GM23338 (cell line): ENCODE measurements around the gene TEX26. TPM values are rescaled to one million over a fixed set of nuclear protein-coding genes. Genes with fewer than 3 reads are reported as not detected.

ENCODE experiments used
- ATAC-seq: fragments of 200-7000 bp; cut with Tn5 transposase; 3 replicates; pipeline ENCODE4 v1.9.1; 2020
- DNase-seq: peaks from one replicate; pipeline ENCODE4 v3.0.0-alpha.2; 2015; ENCODE audit warnings: low spot score
- H2AFZ ChIP-seq: fragments of 200-600 bp; sonication (generic); 2 replicates; pipeline ENCODE4 v1.8.0; 2016; ENCODE audit warnings: antibody characterized with exemption, mild to moderate bottlenecking, moderate library complexity
- H3F3A ChIP-seq: fragments of 200-600 bp; sonication (generic); replicated peaks from 2 replicates; pipeline ENCODE4 v1.8.0; 2017; ENCODE audit warnings: antibody characterized with exemption, mixed run types, low read depth
- H3K27ac ChIP-seq: fragments of 200-600 bp; sonication (generic); 2 replicates; pipeline ENCODE4 v1.6.1; 2016; ENCODE audit warnings: low read depth
- H3K27me3 ChIP-seq: fragments of 200-600 bp; sonication (generic); 2 replicates; pipeline ENCODE4 v1.8.0; 2016; ENCODE audit warnings: mild to moderate bottlenecking, mixed run types, moderate library complexity; ENCODE audit not compliant: insufficient read depth
- H3K36me3 ChIP-seq: fragments of 200-600 bp; sonication (generic); 2 replicates; pipeline ENCODE4 v1.8.0; 2016; ENCODE audit warnings: mild to moderate bottlenecking; ENCODE audit not compliant: insufficient read depth
- H3K4me1 ChIP-seq: fragments of 200-600 bp; sonication (generic); 2 replicates; pipeline ENCODE4 v1.8.0; 2016; ENCODE audit warnings: mild to moderate bottlenecking, moderate library complexity; ENCODE audit not compliant: insufficient read depth
- H3K4me2 ChIP-seq: fragments of 200-600 bp; sonication (generic); 2 replicates; pipeline ENCODE4 v1.7.1; 2017; ENCODE audit warnings: mixed run types
- H3K4me3 ChIP-seq: fragments of 200-600 bp; sonication (generic); 2 replicates; pipeline ENCODE4 v1.6.1; 2016; ENCODE audit warnings: mixed run types
- H3K79me2 ChIP-seq: fragments of 200-600 bp; sonication (generic); replicated peaks from 2 replicates; pipeline ENCODE4 v1.8.0; 2017; ENCODE audit warnings: mild to moderate bottlenecking; ENCODE audit not compliant: insufficient read depth
- H3K9me2 ChIP-seq: fragments of 200-600 bp; sonication (generic); 2 replicates; pipeline ENCODE4 v1.8.0; 2017; ENCODE audit not compliant: insufficient read depth
- H4K20me1 ChIP-seq: fragments of 200-600 bp; sonication (generic); replicated peaks from 2 replicates; pipeline ENCODE4 v1.8.0; 2017; ENCODE audit warnings: mild to moderate bottlenecking; ENCODE audit not compliant: insufficient read depth
- H3K27ac Mint-ChIP-seq: 2 replicates; pipeline ENCODE4 v1.8.0; 2020; ENCODE audit warnings: inconsistent platforms, mild to moderate bottlenecking, moderate library complexity, mixed read lengths
- H3K27me3 Mint-ChIP-seq: 3 replicates; pipeline ENCODE4 v1.8.0; 2022; ENCODE audit warnings: low read depth, mild to moderate bottlenecking, moderate library complexity, mixed read lengths, inconsistent platforms; ENCODE audit not compliant: insufficient read depth, poor library complexity
- H3K36me3 Mint-ChIP-seq: 3 replicates; pipeline ENCODE4 v1.8.0; 2021; ENCODE audit warnings: low read depth, mild to moderate bottlenecking, inconsistent platforms, moderate library complexity, mixed read lengths
- H3K4me1 Mint-ChIP-seq: 3 replicates; pipeline ENCODE4 v1.8.0; 2020; ENCODE audit warnings: mild to moderate bottlenecking, inconsistent platforms, mixed read lengths
- H3K4me3 Mint-ChIP-seq: 3 replicates; pipeline ENCODE4 v1.8.0; 2021; ENCODE audit warnings: moderate library complexity, mild to moderate bottlenecking, inconsistent platforms, mixed read lengths
- H3K9me3 Mint-ChIP-seq: 3 replicates; pipeline ENCODE4 v1.8.0; 2020; ENCODE audit warnings: moderate library complexity, mild to moderate bottlenecking, inconsistent platforms, mixed read lengths
- EZH2 ChIP-seq: fragments of 200-600 bp; sonication (generic); IDR thresholded peaks from one replicate; pipeline ENCODE4 v1.8.0; 2017; ENCODE audit warnings: antibody characterized with exemption, mild to moderate bottlenecking, low read depth; ENCODE audit not compliant: unreplicated experiment
- EZH2phosphoT487 ChIP-seq: fragments of 200-600 bp; sonication (generic); IDR thresholded peaks from one replicate; pipeline ENCODE4 v1.8.1; 2018; ENCODE audit warnings: antibody characterized with exemption; ENCODE audit not compliant: unreplicated experiment
- NANOG ChIP-seq: IDR thresholded peaks from 2 replicates; pipeline ENCODE4 v1.6.1; 2016; ENCODE audit warnings: antibody characterized with exemption, borderline replicate concordance
- POLR2AphosphoS5 ChIP-seq: IDR thresholded peaks from 2 replicates; pipeline ENCODE4 v1.6.1; 2016; ENCODE audit warnings: antibody characterized with exemption, low read depth
- ZNF114 ChIP-seq: fragments of 250-450 bp; sonication (Bioruptor Pico); IDR thresholded peaks from 2 replicates; pipeline ENCODE4 v1.5.0; 2020; ENCODE audit warnings: mild to moderate bottlenecking, moderate library complexity
- ZNF331 ChIP-seq: fragments of 250-450 bp; sonication (Bioruptor Pico); IDR thresholded peaks from 2 replicates; pipeline ENCODE4 v1.5.0; 2020; ENCODE audit warnings: low read depth, mild to moderate bottlenecking, moderate library complexity
- polyA plus RNA-seq: library from polyadenylated mRNA; unstranded; fragments of >200 nt; fragmentation: Nextera tagmentation; extraction: Ambion mirVana; gene quantifications from 2 replicates; pipeline ENCODE4 v1.2.1, GENCODE V29; 2016
- total RNA-seq: library from RNA; depleted of rRNA; stranded (reverse); fragments of >200 nt; shearing (Covaris generic); gene quantifications from 2 replicates; pipeline ENCODE4 v1.2.3, GENCODE V29; 2014
- TF ChIP-seq, protein P1 (sequence below): IDR thresholded peaks from one replicate; pipeline ENCODE4 v1.6.1; 2018; ENCODE audit warnings: antibody characterized with exemption; ENCODE audit not compliant: unreplicated experiment
- TF ChIP-seq, protein P2 (sequence below): IDR thresholded peaks from 2 replicates; pipeline ENCODE4 v1.6.1; 2016; ENCODE audit warnings: antibody characterized with exemption
- TF ChIP-seq, protein P3 (sequence below): fragments of 250-450 bp; sonication (Bioruptor Pico); IDR thresholded peaks from 2 replicates; pipeline ENCODE4 v1.5.0; 2020; ENCODE audit warnings: mild to moderate bottlenecking, moderate library complexity

Gene TEX26
- total and polyA plus RNA-seq, 2 experiments from 2014 or later = not detected

DNA sequence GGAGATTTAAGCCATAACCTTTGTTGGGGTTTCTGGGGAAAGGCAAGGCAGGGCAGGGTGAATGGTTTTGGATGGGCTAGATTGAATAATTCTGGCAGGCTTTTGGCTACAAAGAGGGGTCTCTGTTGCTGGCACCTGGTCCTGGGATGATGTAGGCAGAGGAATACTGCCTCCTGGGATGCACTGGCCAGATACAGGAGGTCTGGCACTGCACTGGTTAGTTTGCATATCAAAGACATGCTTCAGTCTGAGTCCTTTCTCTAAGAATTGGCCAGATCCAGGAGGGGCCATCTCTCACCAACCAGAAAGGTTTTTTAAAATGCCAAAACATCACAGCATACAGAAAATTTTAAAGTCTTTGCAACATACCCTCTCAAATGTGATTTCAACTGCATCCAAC lies 34.4 kb upstream of the TEX26 start:
- H3K9me2 ChIP-seq = 0 out of 2 replicates have a peak, but pooled peaks cover 5% of the 10 kb centered on the region
- no peaks in the 10 kb centered on the region for H3K79me2 ChIP-seq
- H3K4me1 ChIP-seq = no peaks in the 10 kb centered on the region
- TF ChIP-seq, protein P1, sequence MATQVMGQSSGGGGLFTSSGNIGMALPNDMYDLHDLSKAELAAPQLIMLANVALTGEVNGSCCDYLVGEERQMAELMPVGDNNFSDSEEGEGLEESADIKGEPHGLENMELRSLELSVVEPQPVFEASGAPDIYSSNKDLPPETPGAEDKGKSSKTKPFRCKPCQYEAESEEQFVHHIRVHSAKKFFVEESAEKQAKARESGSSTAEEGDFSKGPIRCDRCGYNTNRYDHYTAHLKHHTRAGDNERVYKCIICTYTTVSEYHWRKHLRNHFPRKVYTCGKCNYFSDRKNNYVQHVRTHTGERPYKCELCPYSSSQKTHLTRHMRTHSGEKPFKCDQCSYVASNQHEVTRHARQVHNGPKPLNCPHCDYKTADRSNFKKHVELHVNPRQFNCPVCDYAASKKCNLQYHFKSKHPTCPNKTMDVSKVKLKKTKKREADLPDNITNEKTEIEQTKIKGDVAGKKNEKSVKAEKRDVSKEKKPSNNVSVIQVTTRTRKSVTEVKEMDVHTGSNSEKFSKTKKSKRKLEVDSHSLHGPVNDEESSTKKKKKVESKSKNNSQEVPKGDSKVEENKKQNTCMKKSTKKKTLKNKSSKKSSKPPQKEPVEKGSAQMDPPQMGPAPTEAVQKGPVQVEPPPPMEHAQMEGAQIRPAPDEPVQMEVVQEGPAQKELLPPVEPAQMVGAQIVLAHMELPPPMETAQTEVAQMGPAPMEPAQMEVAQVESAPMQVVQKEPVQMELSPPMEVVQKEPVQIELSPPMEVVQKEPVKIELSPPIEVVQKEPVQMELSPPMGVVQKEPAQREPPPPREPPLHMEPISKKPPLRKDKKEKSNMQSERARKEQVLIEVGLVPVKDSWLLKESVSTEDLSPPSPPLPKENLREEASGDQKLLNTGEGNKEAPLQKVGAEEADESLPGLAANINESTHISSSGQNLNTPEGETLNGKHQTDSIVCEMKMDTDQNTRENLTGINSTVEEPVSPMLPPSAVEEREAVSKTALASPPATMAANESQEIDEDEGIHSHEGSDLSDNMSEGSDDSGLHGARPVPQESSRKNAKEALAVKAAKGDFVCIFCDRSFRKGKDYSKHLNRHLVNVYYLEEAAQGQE = no peak
- TF ChIP-seq, protein P2, sequence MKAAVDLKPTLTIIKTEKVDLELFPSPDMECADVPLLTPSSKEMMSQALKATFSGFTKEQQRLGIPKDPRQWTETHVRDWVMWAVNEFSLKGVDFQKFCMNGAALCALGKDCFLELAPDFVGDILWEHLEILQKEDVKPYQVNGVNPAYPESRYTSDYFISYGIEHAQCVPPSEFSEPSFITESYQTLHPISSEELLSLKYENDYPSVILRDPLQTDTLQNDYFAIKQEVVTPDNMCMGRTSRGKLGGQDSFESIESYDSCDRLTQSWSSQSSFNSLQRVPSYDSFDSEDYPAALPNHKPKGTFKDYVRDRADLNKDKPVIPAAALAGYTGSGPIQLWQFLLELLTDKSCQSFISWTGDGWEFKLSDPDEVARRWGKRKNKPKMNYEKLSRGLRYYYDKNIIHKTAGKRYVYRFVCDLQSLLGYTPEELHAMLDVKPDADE = no peak
- no peak overlapping the region for H2AFZ ChIP-seq
- no peaks in the 10 kb centered on the region for H3F3A ChIP-seq
- Mint-ChIP-seq H3K4me1 (peaks cover 13% of the 10 kb centered on the region), H3K27me3 (peaks cover 8% of the 10 kb centered on the region), H3K4me3 (no peak overlapping the region), H3K27ac (no peak overlapping the region), H3K36me3 (no peaks in the 10 kb centered on the region; the same call in 1 of the 3 replicates), H3K9me3 (peaks cover 3% of the 10 kb centered on the region; the same call in 1 of the 3 replicates)
- H3K27me3 ChIP-seq = no peaks in the 10 kb centered on the region
- no peaks in the 10 kb centered on the region for H3K36me3 ChIP-seq
- ATAC-seq (peak; percentile 76), DNase-seq (peak; percentile 29)
- no peak overlapping the region for H3K27ac ChIP-seq
- no peak overlapping the region for H3K4me2 ChIP-seq
- H4K20me1 ChIP-seq = no peaks in the 10 kb centered on the region
- H3K4me3 ChIP-seq = no peak overlapping the region

- H3K36me3 ChIP-seq = no peaks in the 10 kb centered on the region
- no peaks in the 10 kb centered on the region for H3K9me3 Mint-ChIP-seq
- H3K4me3 ChIP-seq = no peak overlapping the region
- no peaks in the 10 kb centered on the region; the same call in 2 of the 3 replicates for H3K36me3 Mint-ChIP-seq
- no peak overlapping the region for H3K4me3 Mint-ChIP-seq
- ATAC-seq = no peak
- no peak overlapping the region for H3K27ac Mint-ChIP-seq
- H3K27me3 ChIP-seq = peaks cover 4% of the 10 kb centered on the region; the same call in 1 of the 2 replicates
- DNase-seq = no peak
- peaks cover 9% of the 10 kb centered on the region for H3K27me3 Mint-ChIP-seq
- peaks cover 13% of the 10 kb centered on the region for H3K4me1 Mint-ChIP-seq
- no peaks in the 10 kb centered on the region for H3F3A ChIP-seq
- 0 out of 2 replicates have a peak, but pooled peaks cover 10% of the 10 kb centered on the region for H3K9me2 ChIP-seq
- no peaks in the 10 kb centered on the region for H3K4me1 ChIP-seq
- H3K79me2 ChIP-seq = no peaks in the 10 kb centered on the region
- no peak overlapping the region for H2AFZ ChIP-seq
- H3K27ac ChIP-seq = no peak overlapping the region
- no peak overlapping the region for H3K4me2 ChIP-seq
- H4K20me1 ChIP-seq = no peaks in the 10 kb centered on the region
- TF ChIP-seq NANOG = no peak
- no peak for TF ChIP-seq EZH2phosphoT487
- TF ChIP-seq, protein P3, sequence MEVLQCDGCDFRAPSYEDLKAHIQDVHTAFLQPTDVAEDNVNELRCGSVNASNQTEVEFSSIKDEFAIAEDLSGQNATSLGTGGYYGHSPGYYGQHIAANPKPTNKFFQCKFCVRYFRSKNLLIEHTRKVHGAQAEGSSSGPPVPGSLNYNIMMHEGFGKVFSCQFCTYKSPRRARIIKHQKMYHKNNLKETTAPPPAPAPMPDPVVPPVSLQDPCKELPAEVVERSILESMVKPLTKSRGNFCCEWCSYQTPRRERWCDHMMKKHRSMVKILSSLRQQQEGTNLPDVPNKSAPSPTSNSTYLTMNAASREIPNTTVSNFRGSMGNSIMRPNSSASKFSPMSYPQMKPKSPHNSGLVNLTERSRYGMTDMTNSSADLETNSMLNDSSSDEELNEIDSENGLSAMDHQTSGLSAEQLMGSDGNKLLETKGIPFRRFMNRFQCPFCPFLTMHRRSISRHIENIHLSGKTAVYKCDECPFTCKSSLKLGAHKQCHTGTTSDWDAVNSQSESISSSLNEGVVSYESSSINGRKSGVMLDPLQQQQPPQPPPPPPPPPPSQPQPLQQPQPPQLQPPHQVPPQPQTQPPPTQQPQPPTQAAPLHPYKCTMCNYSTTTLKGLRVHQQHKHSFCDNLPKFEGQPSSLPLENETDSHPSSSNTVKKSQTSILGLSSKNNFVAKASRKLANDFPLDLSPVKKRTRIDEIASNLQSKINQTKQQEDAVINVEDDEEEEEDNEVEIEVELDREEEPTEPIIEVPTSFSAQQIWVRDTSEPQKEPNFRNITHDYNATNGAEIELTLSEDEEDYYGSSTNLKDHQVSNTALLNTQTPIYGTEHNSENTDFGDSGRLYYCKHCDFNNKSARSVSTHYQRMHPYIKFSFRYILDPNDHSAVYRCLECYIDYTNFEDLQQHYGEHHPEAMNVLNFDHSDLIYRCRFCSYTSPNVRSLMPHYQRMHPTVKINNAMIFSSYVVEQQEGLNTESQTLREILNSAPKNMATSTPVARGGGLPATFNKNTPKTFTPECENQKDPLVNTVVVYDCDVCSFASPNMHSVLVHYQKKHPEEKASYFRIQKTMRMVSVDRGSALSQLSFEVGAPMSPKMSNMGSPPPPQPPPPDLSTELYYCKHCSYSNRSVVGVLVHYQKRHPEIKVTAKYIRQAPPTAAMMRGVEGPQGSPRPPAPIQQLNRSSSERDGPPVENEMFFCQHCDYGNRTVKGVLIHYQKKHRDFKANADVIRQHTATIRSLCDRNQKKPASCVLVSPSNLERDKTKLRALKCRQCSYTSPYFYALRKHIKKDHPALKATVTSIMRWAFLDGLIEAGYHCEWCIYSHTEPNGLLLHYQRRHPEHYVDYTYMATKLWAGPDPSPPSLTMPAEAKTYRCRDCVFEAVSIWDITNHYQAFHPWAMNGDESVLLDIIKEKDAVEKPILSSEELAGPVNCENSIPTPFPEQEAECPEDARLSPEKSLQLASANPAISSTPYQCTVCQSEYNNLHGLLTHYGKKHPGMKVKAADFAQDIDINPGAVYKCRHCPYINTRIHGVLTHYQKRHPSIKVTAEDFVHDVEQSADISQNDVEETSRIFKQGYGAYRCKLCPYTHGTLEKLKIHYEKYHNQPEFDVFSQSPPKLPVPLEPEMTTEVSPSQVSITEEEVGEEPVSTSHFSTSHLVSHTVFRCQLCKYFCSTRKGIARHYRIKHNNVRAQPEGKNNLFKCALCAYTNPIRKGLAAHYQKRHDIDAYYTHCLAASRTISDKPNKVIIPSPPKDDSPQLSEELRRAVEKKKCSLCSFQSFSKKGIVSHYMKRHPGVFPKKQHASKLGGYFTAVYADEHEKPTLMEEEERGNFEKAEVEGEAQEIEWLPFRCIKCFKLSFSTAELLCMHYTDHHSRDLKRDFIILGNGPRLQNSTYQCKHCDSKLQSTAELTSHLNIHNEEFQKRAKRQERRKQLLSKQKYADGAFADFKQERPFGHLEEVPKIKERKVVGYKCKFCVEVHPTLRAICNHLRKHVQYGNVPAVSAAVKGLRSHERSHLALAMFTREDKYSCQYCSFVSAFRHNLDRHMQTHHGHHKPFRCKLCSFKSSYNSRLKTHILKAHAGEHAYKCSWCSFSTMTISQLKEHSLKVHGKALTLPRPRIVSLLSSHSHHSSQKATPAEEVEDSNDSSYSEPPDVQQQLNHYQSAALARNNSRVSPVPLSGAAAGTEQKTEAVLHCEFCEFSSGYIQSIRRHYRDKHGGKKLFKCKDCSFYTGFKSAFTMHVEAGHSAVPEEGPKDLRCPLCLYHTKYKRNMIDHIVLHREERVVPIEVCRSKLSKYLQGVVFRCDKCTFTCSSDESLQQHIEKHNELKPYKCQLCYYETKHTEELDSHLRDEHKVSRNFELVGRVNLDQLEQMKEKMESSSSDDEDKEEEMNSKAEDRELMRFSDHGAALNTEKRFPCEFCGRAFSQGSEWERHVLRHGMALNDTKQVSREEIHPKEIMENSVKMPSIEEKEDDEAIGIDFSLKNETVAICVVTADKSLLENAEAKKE (CRISPR knock-in tag) = no peak
- no peak for TF ChIP-seq EZH2
- no peak for TF ChIP-seq POLR2AphosphoS5
- no peak for TF ChIP-seq ZNF331 (CRISPR knock-in tag)
- no peak for TF ChIP-seq ZNF114 (CRISPR knock-in tag)
Observed at GRCh38 chr13:30898678-30899241, 33.7 kb upstream of the TEX26 start.
